ENCODE results near the gene FAM107B.

Gene FAM107B

DNA sequence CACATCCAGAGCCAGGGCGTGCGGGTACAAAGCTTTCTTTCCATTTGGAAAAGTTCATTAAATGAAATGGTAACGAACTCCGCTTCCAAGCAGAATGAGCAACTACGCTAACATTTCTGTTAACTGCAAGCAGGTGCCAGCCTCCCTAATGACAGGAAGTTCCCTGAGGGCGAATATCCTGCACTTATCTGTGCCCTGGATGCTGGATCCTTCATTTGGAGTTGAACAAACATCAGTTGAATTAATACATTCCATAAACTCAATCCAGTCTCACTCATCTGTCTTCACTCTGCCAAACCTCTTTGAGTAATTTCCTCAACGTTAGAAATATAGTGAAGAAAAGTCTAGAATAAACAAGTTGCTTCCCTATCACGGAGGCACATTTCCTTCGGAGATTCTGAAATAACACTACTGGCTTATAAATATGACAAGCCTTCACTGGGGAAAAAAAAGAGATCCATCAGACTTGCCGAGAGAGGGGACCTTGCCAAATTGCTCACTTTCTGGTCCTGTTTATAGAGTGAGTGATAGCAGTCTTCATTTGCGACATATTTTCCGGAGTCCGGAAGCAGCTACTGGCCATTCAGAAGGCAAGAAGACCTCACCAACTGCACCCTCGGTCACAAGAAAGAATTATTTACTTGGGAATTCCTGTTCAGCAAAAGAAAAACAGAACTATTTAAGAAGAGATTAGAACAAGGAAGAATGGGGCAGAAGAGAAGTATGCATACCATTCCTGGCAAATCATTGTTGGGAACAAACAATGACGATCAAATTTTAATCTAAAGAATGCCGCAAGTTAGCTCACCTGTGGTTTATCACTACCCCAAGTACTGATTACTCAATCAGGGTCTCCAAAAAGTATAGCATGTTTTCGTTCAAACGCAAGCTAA, 196.4 kb downstream of the FAM107B start:
- no peak for DNase-seq (ENCODE audit: low read depth)

DNA sequence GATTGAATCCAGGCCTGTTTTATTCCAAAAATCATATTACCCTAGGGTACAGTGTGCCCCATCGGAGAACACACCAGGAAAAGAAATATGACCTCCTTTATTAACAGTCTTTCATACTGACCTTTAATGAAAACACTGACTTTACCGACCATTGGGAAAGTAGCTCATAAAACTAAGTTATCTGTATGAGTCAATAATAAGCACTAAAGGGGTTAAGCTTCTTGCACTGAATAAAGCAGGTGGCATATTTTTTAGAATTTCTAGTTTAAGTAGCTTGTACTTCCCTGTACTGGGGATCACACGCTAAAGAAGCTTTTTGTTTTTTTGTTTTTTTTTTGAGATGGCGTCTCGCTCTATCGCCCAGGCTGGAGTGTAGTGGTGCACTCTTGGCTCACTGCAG, 199.8 kb downstream of the FAM107B start:
- no peak for DNase-seq (ENCODE audit: low read depth)

DNA sequence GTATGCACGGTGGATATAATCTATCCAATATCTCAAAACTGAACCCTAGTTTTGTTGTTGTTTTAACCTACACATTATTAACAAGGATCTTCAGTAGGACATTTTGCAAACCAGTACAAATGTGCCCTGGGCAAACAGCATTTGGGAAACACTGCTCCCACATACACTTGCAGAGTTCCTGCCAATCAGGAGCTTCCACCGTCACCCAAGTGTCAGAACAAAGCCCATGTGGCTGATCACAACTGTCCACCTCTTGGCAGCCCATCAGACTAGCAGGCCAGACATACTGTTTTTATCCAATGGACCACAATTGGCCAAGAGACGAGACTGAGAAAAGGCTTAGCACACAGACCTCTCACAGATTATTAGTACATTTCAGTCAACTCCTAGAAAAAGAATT, 200.4 kb downstream of the FAM107B start:
- no peak for DNase-seq (ENCODE audit: low read depth)

DNA sequence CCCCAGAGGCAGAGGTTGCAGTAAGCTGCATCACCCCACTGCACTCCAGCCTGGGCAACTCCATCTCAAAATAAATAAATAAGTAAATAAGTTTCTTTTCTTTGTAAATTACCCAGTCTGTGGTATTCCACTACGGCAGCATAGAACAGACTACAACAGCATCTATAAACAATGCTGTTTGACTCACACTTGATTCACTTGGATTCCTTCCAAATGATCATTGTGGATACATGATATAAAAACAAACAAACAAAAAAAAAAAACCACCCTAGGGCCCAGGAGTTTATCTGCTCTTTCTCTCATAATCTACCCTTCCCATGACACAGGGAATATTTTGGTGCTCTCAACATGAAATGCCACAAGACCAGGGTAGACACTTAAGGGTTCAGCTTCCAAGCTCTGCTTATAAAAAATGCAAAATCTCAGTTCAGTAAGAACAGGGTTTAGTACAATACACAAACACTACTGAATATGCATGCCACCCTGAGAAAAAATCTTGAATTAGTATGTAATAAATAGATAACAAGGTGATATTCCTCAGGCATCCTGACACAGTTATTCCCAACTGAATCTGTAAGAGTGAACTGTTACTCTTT, 200.9 kb downstream of the FAM107B start:
- DNase-seq (ENCODE audit: low read depth): no peak

DNA sequence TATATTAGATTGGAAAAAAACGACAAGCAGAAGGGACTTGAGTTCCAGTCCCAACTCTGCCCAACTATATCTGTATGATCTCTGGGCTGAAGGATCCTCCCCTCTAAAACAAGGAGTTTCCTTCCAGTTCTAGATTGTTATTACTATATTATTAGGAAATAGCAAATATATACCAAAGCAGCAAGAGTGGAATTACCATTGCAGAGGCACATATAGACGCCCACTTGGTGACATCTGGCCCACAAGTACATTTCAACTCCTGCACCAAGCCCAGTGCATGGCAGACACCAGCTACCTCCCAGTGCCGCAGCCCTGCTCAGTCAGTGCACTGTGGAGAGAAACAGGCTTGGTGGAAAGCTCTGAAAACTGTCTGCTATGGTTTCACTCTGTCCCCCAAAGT, 201.9 kb downstream of the FAM107B start:
- no peak for DNase-seq (ENCODE audit: low read depth)

DNA sequence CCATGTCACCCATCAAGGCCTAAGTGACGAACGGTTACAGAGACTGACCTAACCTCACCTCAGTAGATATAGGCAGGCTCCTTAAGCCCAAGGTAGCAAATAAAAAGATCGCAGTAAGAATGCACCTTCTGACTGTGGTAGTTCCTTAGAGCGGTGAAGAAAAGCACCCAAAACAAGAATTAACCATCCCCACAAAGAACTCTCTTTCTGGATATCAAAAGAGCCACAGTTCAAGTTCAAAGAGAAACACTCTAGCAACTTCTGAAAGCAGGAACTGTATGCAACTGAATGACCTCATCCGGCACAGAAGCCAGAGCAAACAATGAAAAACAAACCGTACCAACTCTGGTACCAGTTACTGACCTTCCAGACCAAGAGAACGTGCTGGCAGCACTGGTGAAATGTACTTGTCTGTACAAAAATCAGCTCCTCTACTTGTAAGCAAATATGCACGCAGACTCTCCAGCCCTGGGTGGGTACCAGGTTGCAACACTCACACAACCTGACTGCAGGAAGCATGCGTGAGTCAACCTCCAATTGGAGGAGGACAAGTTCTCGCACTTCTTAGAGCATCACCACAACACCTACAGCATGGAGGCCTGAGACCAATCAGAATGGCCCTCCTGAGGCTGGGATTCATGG, 202.7 kb downstream of the FAM107B start:
- no peak for DNase-seq (ENCODE audit: low read depth)

DNA sequence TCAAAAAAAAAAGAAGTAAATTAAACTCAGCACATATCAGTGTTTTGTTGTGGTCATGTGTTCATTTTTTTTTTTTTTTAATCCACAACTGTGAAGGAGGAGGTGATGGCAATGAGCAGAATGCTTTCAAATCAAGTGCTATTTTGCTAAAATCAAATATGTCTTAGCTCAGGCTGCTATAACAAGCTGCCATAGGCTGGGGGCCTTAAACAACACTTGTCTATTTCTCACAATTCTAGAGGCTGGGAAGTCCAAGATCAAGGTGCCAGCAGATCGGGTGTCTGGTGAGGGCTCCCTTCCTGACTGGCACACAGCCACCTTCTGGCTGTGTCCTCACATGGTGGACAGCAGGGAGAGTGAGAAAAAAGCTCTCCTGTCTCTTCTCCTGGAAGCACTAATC, 203.9 kb downstream of the FAM107B start:
- DNase-seq (ENCODE audit: low read depth): no peak

DNA sequence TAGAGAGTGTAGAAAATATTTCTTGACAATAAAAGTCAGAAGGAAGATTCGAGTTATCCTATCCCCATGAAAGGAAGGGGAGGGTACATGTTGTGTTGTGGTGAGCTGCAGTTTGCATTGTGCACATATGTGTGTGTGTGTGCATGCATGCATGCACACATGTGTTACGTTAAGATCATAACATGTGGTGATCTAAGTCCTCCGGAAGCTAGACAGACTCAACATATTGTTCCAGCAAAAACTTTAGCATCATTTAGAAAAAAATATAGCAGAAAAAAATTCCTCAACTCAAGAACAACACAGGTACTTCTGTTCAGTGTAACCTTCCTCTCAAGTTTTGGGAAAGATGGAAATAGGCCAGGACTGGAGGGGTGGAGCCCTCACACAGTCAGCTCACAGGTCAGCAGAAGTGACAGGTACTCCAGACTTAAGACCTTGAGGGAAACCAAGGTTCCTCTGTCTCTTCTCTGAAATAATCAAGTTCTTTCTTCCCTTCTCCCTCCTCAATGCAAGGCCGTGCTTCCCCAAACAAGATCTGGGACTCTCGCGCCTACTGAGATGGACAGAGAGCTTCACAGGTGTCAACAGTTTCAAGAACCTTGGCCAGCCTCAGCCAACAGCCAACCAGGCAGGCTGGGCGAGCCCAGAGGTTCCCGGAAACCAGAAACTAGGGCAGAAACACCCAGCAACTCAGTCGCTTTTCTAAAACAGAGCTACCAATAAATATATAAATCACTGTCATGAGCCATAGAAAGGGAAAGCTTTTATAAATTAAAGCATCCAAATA, 205.2 kb downstream of the FAM107B start:
- no peak for DNase-seq (ENCODE audit: low read depth)

DNA sequence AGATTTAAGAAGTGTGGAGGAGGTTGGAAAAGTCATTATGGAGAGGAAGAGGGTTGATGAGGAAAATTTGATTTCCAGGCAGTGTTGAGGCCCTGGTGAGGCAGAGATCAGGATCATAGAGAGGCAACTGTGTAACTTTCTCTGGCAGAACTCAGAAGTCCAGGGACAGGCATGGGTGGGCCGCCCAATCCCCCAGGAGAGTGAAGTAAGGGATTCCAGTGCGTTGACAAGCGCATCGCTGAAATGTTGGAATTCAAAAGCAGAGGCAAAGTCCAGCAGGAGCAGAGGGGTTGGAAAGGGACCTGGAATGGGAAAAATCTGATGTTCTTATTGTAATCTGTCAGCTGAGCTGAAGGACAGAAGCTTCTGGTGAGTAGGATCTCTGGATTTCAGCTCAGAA, 207.3 kb downstream of the FAM107B start:
- DNase-seq (ENCODE audit: low read depth): no peak

DNA sequence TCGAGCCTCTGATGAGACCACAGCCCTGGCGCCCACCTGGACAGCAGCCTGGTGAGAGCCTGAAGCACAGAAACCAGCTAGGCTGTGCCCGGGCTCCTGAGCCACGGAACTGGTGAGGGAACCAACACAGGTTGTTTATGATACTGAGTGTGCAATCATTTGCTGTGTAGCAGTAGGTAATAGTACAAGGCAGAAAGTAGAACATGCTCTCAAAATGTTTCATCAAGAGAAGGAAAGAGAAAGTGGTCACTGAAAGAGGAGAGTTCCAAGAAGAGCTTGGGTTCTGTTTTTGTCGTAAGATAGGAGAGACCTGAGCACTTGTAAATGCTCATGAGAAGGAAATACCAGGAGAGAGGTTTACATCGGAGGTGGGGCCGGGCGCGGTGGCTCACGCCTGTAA, 208.2 kb downstream of the FAM107B start:
- DNase-seq (ENCODE audit: low read depth): no peak

DNA sequence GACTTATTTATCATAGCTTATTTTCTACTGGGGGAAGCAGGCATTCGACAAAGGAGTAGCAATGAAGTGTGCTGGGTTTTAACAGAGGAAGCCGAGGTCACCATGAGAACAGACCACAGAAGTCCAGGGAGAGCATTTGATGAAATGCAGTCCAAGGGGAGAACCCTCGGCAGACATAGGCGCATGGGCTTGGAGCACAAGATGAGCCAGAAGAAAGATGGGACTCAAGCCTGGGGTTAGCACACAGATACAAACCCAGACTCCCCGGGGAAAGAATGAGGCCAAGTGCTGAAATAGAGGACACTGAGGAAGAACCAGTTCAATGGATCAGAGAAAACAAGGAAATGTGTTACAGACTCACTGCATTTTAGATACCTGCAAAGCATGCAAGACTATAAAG, 209.5 kb downstream of the FAM107B start:
- no peak for DNase-seq (ENCODE audit: low read depth)

DNA sequence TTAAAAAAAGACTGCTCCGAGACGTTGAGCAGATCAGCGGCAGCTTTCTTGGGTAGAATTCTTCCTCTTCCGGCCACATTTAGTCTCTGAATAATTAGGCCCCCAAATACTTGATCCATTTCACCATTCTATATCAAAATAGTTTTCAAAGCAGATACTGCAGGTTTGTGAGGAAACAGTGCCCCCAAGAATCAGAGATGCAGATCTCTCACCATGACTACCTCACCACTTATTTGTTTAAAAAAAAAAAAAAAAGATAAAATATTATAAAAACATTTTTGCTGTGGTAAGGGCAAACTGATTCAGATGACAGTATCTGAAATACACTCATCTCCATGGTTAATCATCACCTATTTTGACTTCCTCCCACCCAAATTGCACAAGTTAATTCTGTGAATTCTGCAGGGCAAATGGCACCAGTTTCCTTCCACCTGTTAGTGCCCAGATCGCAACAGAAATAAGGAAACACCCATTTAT, 210.4 kb downstream of the FAM107B start:
- no peak for DNase-seq (ENCODE audit: low read depth)

DNA sequence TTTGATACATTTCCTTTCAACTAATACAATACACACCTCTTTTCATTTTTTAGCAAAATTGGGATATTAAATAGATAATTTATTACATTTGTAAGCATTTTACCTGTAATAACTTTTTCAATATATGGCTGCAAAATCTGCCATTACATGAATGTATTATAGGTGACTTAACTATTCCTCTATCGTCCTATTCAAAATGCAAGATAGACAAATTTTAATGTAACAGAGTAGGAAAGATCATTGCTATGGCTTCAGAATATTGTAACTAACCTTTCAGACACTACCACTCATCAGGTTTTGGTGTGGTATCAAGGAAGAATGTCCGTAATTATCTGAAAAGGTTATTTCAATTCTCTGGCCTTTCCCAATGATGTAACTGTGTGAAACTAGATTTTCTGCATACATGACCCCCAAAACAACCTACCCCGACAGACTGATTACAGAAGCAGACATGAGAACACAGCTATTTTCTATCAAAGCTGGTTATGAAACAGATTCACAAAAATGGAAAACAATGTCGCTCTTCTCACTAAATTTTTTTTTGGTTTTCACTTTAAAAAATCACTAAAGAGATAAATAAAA, 211.2 kb downstream of the FAM107B start:
- DNase-seq (ENCODE audit: low read depth): no peak

DNA sequence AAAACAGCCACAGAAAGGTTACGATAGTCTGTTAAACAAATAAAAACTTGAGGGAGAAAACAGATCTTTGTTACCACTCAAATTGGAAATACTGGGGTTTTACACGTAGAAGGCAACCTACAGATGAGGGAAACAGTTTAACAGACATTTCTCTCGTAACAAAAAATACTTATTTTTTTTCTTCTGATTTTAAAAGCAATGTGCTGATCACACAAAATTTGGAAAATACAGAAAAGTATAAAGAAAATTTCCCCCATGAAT, 211.7 kb downstream of the FAM107B start:
- no peak for DNase-seq (ENCODE audit: low read depth)

DNA sequence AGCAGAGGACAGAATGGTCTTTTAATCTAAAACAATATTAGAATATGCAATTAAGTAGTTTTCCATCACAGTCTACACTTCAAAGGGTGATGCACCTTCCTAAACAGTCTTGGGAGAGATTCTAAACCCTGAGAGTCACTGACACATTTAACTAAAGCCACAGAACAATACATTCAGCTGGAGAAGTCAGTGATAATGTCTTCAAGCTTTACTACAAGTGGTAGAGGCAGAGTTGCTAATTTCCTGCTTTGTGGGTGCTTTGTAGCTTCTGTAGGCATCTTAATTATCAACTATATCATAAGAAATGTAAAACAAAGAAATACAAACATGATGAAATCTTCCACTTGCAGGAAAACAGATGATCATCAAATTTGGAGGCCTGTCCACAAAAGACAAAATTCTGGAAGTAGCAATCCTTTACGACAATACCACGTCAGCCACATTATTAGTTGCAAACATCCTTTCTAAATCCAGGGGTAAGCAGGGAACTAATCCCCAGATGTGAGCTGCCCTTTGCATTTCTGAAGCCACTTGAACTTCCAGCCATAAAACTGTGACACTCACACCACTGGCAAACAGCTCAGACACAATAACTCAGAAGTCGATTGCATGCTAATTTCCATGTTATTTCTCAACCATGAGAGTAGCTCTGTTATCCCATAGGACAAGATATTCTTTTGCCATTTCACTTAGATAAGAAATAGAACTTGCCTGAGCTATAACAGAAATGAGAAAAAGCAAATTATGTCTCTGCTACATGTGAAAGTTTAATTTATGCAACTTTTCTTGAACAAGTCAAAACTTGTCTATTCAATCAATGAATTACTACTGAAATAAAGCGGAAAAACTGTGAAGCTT, 212.2 kb downstream of the FAM107B start:
- DNase-seq (ENCODE audit: low read depth): no peak

DNA sequence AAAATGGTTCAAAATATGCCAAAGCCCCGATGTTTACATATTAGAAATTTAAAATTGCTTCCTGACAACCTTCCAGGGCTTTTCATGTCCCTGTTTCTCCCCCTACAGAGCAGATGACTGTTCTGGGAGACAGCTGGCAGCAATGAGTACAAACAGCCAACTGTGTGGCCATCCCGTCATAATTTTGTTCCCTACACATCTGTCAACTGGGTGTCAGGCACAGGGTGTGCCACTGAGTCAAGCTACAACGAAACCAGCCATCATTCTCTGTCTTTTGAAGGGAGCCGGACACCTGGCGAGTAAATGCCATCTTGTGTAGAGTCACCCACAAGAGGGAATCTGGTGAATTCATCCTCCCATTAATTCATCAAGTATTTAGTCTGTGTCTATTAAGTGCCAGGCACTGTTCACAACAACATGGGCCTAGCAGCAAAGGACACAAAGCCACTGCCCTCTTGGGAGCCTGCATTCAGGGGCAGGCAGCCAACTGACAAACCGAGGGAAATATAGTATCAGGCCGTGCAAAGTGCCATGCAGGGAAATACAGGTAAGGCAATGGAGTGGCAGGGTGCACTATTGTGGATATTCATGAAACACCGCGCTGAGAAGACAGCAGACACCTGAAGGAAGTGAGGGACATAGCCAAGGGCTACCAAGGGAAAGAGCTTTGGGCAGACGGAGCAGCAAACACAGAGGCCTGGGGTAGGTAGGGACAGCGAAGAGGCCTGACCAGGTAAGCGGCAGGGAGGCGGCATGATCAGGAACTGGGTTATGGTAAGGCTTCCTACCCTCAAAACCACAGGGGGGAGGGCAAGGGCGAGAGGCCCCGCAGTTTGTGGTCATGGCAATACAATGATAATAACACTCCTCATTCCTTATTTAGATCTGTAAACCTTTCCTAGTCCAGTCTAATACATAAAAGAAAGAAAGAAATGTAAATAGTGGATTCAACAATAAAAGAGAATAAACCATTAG, 213.6 kb downstream of the FAM107B start:
- DNase-seq (ENCODE audit: low read depth): no peak

DNA sequence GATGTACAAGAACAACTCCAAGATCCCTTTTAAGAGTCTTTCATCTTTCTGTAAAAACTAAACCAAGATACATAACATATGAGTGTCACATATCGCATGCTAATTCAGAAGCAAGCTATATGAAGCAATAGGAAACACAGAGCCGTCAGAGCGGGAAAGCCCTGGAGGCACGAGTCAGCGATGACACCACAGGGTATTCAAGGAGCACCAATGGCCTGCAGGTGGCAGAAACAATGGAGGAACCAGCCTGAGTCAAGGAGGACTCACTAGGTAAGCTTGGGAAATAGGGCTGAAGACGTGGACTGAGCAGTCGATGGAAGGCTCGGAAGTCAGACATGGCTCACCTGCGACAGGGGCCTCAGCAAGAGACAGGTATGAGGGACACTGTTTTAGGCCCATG, 214.4 kb downstream of the FAM107B start:
- DNase-seq (ENCODE audit: low read depth): no peak

DNA sequence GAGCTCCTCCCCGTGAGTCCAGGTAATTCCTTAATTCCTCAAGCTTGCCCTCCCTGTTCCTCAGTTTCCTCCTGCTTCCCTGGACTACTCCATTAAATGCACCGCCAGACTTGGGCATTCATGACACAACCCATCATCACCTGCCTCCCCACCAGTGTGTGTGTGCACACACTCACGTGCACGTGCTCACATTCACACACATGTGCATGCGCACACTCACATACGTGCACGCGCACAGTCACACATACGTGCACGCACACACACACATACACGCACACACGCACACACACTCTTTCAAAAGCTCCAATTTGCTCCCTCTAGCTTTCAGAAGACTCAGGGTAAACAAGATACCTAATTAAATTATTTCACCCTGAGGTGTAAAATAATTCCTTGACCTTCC, 216.7 kb downstream of the FAM107B start:
- DNase-seq (ENCODE audit: low read depth): no peak

DNA sequence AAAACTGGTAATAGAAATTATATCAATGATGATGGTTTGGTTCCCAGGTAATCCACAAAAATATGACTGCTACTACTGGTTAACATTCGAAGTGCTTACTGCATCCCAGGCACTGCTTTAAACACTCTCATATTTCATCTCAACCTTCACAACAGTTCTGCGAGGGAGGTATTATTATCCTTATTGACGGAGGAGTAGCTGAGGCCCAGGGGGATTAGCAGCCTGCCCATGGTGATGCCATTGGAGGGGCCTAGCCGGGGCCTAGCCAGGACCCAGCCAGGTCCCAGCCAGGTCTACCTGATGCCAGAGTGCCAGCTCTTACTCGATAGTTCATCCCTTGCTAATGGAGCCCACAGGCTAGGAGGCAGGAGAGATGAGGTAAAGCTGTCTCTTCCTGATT, 217.1 kb downstream of the FAM107B start:
- DNase-seq (ENCODE audit: low read depth): no peak
